Esophagus squamous epithelium (tissue), 4 donors: ENCODE results near the gene FHOD3.

Experiments used
- POLR2A ChIP-seq, 4 donors: fragments of 450-650 bp; IDR thresholded peaks; one replicate each; pipeline ENCODE4 v1.6.1; 2017; ENCODE audit warnings: antibody characterized with exemption in 4 of 4, mild to moderate bottlenecking in 4 of 4, moderate library complexity in 3 of 4
- TF ChIP-seq, protein P1 (sequence below), 6 experiments: fragments of 450-650 bp in 4 of 6; fragments of 200-600 bp in 2 of 6; sonication (generic) in 2 of 6; IDR thresholded peaks; one replicate each; pipeline ENCODE4 v1.5.1; 2016 to 2019; ENCODE audit warnings: antibody characterized with exemption in 6 of 6, mild to moderate bottlenecking in 4 of 6, moderate library complexity in 4 of 6

DNA sequence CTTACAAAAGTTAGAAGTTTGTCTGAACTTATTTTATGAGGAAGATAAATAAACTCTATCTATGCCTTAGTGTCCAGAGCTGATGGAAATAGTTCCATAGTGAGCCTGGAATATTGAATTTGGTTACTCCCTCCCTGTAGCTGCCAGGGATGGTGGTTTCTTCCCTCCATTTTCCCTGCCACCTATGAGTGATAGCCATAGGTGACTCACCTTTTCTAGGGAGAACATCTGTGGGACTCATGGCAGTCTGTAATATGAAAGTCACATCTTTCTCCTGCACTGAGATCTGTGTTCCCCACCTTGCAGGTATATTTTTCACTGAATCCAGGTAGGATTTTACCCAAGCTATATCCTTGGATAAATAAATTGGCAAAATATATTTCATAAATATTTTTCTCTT, 382.5 kb downstream of the FHOD3 start:
- TF ChIP-seq, protein P1, sequence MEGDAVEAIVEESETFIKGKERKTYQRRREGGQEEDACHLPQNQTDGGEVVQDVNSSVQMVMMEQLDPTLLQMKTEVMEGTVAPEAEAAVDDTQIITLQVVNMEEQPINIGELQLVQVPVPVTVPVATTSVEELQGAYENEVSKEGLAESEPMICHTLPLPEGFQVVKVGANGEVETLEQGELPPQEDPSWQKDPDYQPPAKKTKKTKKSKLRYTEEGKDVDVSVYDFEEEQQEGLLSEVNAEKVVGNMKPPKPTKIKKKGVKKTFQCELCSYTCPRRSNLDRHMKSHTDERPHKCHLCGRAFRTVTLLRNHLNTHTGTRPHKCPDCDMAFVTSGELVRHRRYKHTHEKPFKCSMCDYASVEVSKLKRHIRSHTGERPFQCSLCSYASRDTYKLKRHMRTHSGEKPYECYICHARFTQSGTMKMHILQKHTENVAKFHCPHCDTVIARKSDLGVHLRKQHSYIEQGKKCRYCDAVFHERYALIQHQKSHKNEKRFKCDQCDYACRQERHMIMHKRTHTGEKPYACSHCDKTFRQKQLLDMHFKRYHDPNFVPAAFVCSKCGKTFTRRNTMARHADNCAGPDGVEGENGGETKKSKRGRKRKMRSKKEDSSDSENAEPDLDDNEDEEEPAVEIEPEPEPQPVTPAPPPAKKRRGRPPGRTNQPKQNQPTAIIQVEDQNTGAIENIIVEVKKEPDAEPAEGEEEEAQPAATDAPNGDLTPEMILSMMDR (IDR thresholded peaks at IDR 0.05): no peak
- TF ChIP-seq POLR2A (IDR thresholded peaks at IDR 0.05): no peak
